IPS-18c (cell line): ENCODE data around the gene C8G.

Experiments used
- H3K4me3 ChIP-seq: 2 replicates; pipeline ENCODE4 v1.7.0; 2013; ENCODE audit warnings: low read depth, mild to moderate bottlenecking, low read length, moderate library complexity; ENCODE audit not compliant: insufficient read depth
- H3K9me3 ChIP-seq: one replicate; pipeline ENCODE4 v1.6.1; 2013; ENCODE audit warnings: mild to moderate bottlenecking, low read length, moderate library complexity; ENCODE audit not compliant: control insufficient read depth, insufficient read depth

C8G gene

DNA sequence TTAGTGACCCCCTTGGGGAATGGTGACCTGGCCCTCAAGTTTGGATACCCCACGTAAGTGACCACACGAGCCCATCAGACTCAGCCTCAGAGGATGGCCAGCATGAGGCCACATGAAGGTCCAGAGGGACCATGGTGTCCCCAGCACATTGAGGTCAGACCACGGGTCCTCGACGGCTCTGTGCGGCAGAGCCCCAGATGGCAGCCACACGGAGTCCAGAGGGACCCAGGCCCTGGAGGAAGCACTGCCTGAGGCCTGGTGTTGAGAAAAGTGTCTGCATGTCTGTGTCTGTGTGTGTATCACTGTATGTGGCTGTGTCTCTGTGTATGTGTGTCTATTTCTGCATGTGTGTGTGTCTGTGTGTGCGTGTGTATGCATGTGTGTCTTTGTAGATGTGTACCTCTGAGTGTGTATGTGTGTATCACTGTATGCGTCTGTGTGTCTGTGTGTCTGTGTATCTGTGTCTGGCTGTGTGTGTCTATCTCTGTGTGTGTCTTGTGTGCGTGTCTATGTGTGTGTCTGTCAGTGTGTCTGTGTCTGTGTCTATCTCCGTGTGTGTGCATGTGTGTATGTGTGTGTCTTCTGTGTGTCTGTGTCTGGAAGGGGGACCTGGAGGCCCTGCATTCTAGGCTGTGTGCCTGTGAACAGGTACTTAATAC is 38.7 kb downstream of the C8G start:
- no peaks in the 10 kb centered on the region for H3K9me3 ChIP-seq
- no peak overlapping the region for H3K4me3 ChIP-seq

DNA sequence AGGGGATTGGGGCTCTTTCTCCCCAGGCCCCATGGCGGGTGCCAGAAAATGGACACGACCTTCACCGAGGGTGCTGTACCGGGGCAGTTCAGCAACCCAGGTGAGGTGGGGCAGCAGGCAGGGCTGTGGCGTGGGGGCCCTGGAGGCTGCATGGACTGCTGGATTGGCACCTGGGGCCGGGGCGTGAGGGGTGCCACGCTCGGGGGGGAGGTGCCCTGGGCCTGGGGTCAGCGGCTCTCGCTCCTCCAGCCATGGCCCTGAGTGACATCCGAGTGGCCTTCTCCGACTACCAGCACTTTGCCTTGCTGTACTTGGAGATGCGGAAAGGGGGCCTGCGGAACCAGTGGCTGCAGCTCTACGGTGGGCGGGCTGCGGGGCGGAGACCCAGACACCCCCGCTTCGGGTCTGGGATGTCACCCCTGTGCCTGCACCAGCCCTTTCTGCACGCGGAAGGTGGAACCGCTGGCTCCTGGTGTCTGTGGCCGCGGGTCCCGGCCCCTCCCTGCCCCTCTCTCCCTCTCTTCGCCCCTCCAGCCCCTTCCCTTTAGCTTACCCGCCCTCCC is 39.5 kb downstream of the C8G start:
- no peaks in the 10 kb centered on the region for H3K9me3 ChIP-seq
- H3K4me3 ChIP-seq: no peak overlapping the region

DNA sequence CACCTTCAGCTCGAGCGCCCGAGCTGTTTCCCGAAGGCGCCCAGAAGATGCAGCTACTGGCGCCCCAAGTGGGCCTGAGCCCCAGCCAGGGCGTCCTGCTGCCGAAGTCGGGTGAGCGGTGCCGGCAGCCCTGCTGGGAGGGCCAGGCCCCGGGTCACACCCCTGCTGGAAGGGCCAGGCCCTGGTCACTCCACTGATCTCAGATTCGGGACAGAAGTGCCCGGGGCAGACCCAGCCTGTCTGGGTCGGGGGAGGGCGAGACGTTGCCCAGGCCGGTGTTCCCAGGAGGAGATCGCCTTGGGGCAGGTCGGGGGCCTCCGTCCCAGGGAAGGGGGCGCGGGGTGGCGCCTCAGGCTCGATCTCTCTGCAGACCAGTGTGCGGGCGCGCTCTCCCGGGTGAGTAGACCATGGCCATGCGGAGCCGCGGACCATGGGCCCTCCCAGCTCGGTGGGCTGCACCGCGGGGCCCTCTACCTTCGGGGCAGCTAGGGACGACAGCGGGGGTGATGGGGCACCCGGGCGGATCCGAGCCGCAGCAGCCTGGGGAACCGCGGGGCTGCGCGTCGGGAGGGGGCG is 40.1 kb downstream of the C8G start:
- Histone ChIP-seq H3K4me3 (no peak overlapping the region), H3K9me3 (no peaks in the 10 kb centered on the region)

DNA sequence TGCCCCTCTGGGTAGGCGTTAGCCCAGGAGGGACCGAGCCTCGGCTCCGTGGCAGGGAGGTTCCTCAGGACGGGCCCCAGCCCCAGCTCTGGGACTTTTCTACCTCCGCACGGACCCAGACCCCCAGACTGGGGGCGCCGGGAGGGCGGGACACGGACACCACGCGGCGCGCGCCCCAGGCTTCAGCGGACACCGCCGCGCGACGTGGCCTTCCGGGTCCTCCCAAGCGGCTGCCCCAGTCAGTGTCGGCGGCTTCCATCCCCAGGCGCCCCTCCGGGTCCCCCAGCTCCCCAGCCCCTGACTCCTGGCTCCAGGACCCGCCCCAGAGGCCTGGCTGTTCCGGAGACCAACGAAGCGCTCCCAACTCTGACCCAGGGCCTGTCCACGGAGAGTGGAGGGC is 40.8 kb downstream of the C8G start:
- Histone ChIP-seq H3K4me3 (no peak overlapping the region), H3K9me3 (no peaks in the 10 kb centered on the region)

DNA sequence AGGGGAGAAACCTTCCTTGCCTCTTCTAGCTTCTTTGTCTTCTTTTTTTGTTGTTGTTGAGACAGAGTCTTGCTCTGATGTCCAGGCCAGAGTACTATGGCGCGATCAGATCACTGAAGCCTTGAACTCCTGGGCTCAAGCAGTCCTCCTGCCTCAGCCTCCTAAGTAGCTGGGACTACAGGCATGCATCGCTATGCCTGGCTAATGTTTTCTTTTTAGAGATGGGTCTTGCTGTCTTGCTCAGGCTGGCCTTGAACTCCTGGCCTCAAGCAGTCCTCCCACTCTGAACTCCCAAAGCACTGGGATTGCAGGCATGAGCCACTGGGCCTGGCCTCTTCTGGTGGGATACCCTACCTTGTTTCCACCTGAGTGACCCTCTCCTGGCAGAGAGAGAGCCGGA is 43.8 kb downstream of the C8G start:
- Histone ChIP-seq H3K4me3 (no peak overlapping the region), H3K9me3 (no peaks in the 10 kb centered on the region)

DNA sequence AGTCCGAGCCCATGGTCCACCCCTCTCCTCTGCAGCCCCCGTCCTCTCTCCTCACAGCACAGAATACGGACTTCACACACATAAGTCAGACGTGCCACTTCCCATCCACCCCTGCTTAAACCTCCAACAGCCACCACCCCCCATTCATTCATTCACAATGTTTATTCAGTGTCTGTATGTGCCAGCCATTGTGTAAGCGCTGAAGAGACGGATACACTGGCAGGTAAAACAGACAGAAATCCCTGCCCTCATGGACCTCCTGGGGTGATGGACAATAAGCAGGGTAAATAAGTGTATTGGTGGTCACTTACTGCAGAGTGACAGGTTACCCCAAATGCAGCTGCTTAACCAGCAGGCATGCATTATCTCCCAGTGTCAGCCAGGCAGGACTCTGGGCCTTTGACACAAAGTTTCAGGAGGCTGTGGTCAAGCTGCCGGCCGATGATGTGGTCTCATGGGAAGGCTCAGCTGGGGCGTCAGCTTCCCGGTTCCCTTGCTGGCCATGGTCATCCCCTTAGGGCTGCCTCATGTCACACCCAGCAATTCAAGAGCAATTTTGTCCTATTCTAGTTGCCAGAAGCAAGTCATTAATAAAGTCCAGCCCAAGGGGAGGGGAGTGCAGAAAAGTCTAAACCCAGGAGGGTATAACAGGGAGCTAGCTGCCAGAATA is 45.3 kb downstream of the C8G start:
- Histone ChIP-seq H3K4me3 (no peak overlapping the region), H3K9me3 (no peaks in the 10 kb centered on the region)

DNA sequence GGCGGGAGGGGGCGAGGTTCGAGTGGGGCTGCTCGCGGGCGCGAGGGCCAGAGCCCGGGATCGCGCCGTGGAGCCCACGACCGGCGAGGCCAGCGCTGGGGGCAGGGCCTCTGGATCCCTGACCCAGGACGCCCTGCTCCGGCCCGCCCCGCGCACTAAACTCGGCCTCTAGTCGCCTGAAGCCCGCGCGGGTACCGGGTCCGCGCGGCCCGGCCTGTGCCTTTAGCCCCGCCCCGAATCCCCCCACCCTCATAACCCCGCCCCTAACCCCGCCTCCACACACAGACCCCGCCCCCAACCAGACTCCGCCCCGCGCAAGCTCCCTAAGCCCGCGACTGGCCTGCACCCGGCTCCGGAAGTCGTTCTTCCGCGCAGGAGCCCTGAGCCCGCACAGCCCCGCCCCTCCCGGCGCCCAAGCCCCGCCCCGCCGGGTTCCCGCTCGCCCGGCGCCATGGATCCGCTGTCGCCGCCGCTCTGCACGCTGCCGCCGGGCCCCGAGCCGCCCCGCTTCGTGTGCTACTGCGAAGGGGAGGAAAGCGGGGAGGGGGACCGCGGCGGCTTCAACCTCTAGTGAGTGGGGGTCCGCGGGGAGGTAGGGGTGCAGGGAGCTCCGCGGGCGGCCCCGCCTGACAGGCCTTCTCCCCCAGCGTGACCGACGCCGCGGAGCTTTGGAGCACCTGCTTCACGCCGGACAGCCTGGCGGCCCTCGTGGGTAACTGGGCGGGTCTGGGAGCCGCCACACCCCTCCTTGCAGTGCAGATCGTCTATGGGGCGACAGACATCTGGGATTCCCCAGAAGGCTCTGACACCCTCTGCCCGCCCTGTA is 47.2 kb downstream of the C8G start, which contains the start of gene PAXX:
Gene PAXX, plus strand, starts transcription at position 430 of the 826 bp plus-strand sequence. Its CDS starts 22 bp downstream, at position 452.
- no peaks in the 10 kb centered on the region for H3K9me3 ChIP-seq
- peak within 1 kb of the TSS; percentile 89 for H3K4me3 ChIP-seq

DNA sequence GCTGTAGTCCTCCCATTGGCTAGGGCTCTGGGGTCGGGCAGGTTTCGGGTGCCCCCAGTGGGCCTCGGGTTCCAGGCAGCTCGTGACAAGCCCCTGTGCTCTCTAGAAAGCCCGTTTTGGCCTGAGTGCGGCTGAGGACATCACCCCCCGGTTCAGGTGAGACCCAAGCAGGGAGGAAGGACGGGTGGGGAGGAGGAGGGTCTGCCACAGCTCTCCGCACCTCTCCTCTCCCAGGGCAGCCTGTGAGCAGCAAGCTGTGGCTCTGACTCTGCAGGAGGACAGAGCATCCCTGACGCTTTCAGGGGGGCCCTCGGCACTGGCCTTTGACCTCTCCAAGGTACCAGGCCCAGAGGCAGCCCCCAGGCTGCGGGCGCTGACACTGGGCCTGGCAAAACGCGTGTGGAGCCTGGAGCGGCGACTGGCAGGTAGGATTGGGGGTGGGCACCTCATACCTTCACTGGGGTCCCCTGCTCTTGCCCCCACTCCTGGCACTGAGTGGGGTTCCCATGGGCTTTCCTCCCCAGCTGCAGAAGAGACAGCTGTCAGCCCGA is 47.9 kb downstream of the C8G start:
- Histone ChIP-seq H3K4me3 (peak overlapping the region; percentile 89), H3K9me3 (no peaks in the 10 kb centered on the region)

DNA sequence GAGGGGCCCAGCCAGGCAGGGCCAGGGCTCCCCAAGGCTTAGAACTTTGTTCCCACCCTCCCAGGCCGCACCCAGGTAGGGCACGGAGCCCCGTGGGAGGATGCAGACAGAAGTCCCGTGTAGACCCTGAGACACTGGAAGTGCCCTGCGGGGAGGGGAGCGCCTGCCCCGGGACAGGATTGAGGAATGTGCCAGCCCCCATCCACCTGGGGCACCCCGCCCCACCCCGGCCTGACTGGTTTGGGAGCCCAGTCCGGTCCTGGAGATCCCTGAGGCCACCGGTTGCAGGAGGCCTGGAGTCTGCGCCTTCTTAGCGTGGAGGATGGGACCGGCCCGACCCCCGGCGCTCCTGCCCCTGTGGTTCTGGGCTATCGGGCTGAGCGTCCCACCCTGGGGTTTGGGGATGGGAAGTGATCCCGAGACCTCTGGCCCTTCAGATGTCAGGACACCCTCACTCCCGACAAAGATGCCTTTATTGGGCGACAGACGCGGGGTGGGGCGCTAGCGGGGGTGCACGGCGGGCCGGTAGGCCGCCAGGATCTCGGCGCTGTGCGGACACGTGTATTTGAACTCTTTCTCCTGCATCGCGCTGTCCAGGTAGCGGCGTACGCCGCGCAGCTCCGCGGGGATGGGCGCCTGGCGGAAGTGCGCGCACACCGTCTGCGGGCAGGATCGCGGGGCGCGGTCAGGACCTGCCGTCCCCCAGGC is 49.3 kb downstream of the C8G start:
- no peaks in the 10 kb centered on the region for H3K9me3 ChIP-seq
- no peak overlapping the region for H3K4me3 ChIP-seq

DNA sequence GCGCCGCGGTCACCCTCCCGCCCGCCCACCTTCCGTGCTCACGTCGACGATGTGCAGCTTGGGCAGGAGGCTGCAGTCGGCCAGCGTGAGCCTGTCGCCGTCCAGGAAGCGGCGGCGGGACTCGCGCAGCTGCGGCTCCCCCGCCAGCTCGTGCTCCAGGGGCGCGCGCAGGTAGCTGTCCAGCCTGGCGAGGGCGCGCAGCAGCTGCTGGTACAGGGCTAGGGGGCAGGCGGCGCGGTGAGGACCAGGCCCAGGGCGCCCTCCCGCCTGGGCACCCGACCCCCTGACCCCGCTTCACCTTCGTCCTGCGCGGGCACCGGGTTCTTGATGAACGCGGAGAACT is 49.8 kb downstream of the C8G start:
- Histone ChIP-seq H3K4me3 (no peak overlapping the region), H3K9me3 (no peaks in the 10 kb centered on the region)

DNA sequence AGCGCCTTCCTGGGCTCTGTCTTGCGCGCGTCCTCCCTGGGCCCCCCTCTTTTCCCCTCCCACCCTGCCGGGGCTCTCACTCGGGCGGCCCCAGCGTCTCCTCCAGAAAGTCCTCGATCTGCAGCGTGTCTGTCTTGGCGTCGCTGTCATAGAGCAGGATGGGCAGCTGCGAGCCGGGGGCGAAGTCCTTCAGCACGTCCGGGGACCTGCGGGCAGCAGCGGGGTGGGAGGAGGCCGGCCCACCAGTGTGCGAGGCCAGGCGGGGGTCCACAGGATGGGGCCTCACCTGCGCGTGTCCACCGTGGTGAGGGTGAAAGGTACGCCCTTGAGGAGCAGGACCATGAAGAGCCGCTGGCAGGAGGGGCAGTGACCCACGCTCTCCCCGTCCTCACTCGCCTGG is 50.3 kb downstream of the C8G start:
- H3K4me3 ChIP-seq: no peak overlapping the region
- no peaks in the 10 kb centered on the region for H3K9me3 ChIP-seq

DNA sequence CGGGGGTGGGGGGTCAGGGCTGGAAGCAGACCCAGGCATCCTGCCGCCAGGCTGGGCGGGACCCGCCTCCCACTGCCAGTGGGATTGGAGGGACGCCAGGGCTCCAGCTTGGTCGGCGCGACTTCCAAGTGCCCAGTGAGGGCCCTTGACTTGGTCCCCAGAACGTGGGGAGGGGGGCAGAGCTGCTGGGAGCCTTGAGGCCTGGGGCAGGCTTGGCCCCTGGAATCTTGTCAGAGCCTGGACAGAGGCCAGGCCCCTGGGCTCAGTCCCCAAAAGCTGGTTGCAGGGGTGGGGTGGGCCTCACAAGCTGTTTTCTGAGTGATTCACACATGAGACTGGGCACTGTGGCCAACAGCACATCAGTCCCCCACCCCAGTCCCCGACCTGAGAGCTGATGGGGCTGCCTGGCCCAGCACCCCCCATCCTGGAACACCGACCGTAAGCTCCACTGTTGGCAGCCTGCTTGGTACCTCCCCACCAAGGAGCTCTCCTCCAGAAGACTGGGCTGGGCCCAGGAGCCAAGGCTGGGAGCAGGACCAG is 50.8 kb downstream of the C8G start:
- Histone ChIP-seq H3K9me3 (no peaks in the 10 kb centered on the region), H3K4me3 (no peak overlapping the region)
